ENCODE data around the gene HIC1. TPM values are rescaled to one million over a fixed set of nuclear protein-coding genes. Genes with fewer than 3 reads are reported as not detected.

Gene HIC1
- total and polyA plus RNA-seq, 2 experiments from 2014 or later: 0.17 to 0.26 TPM

DNA sequence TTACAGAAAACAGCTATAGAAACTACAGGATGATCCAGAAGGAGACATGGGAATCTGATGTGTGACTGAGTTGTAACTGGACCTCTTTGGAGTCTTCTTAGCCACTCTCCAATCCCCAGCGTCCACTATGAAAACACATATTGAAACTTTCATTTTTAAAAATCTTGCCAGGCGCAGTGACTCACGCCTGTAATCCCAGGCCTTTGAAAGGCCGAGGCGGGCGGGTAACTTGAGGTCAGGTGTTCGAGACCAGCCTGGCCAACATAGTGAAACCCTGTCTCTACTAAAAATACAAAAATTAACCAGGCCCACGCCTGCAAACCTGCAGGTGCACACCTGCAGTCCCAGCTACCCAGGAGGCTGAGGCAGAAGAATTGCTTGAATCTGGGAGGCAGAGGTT is 53.3 kb downstream of the HIC1 start (continued):
- TF ChIP-seq, protein P1, sequence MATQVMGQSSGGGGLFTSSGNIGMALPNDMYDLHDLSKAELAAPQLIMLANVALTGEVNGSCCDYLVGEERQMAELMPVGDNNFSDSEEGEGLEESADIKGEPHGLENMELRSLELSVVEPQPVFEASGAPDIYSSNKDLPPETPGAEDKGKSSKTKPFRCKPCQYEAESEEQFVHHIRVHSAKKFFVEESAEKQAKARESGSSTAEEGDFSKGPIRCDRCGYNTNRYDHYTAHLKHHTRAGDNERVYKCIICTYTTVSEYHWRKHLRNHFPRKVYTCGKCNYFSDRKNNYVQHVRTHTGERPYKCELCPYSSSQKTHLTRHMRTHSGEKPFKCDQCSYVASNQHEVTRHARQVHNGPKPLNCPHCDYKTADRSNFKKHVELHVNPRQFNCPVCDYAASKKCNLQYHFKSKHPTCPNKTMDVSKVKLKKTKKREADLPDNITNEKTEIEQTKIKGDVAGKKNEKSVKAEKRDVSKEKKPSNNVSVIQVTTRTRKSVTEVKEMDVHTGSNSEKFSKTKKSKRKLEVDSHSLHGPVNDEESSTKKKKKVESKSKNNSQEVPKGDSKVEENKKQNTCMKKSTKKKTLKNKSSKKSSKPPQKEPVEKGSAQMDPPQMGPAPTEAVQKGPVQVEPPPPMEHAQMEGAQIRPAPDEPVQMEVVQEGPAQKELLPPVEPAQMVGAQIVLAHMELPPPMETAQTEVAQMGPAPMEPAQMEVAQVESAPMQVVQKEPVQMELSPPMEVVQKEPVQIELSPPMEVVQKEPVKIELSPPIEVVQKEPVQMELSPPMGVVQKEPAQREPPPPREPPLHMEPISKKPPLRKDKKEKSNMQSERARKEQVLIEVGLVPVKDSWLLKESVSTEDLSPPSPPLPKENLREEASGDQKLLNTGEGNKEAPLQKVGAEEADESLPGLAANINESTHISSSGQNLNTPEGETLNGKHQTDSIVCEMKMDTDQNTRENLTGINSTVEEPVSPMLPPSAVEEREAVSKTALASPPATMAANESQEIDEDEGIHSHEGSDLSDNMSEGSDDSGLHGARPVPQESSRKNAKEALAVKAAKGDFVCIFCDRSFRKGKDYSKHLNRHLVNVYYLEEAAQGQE (IDR thresholded peaks at IDR 0.05; ENCODE audit: unreplicated experiment): no peak

GRCh38 chr17:2110436-2110835 is 55.5 kb downstream of the HIC1 start:
- Histone ChIP-seq H3F3A (replicated peaks; ENCODE audit: low read depth) (no peaks in the 10 kb centered on the region), H3K79me2 (replicated peaks; ENCODE audit: insufficient read depth) (no peaks in the 10 kb centered on the region; the same call in 1 of the 2 replicates), H3K27ac (ENCODE audit: low read depth) (no peak overlapping the region), H3K4me1 (ENCODE audit: insufficient read depth) (no peaks in the 10 kb centered on the region), H3K4me3 (no peak overlapping the region), H3K27me3 (ENCODE audit: insufficient read depth) (no peaks in the 10 kb centered on the region), H3K9me2 (ENCODE audit: insufficient read depth) (no peaks in the 10 kb centered on the region), H4K20me1 (replicated peaks; ENCODE audit: insufficient read depth) (no peaks in the 10 kb centered on the region), H2AFZ (no peak overlapping the region), H3K4me2 (no peak overlapping the region), H3K36me3 (ENCODE audit: insufficient read depth) (no peaks in the 10 kb centered on the region)
- H3K36me3 Mint-ChIP-seq (ENCODE audit: low read depth): no peaks in the 10 kb centered on the region
- no peak for TF ChIP-seq JUNB (IDR thresholded peaks at IDR 0.05; ENCODE audit: unreplicated experiment)
- TF ChIP-seq, protein P1 (IDR thresholded peaks at IDR 0.05; ENCODE audit: unreplicated experiment): no peak
- no peak for TF ChIP-seq ZNF331 (CRISPR knock-in tag; IDR thresholded peaks at IDR 0.05; ENCODE audit: low read depth)
- no peak for TF ChIP-seq EZH2 (IDR thresholded peaks at IDR 0.05; ENCODE audit: low read depth, unreplicated experiment)
- no peak for TF ChIP-seq CREB1 (CRISPR knock-in tag; IDR thresholded peaks at IDR 0.05; ENCODE audit: low read depth)
- peaks cover 7% of the 10 kb centered on the region; the same call in 1 of the 3 replicates for H3K4me1 Mint-ChIP-seq
- DNase-seq (ENCODE audit: low spot score) (no peak), ATAC-seq (no peak)
- H3K27me3 Mint-ChIP-seq (ENCODE audit: insufficient read depth, low read depth, poor library complexity): peaks cover 1% of the 10 kb centered on the region
- no peak overlapping the region for H3K4me3 Mint-ChIP-seq
- no peaks in the 10 kb centered on the region for H3K9me3 Mint-ChIP-seq
- no peak overlapping the region; the same call in 1 of the 2 replicates for H3K27ac Mint-ChIP-seq

- no peaks in the 10 kb centered on the region; the same call in 1 of the 2 replicates for H3K79me2 ChIP-seq (replicated peaks; ENCODE audit: insufficient read depth)
- no peaks in the 10 kb centered on the region for H3K36me3 Mint-ChIP-seq (ENCODE audit: low read depth)
- H3K27ac ChIP-seq (ENCODE audit: low read depth): no peak overlapping the region
- ATAC-seq (no peak), DNase-seq (ENCODE audit: low spot score) (no peak)
- H3K27me3 ChIP-seq (ENCODE audit: insufficient read depth): no peaks in the 10 kb centered on the region
- no peak overlapping the region for H3K4me2 ChIP-seq
- H3K27me3 Mint-ChIP-seq (ENCODE audit: insufficient read depth, low read depth, poor library complexity): peaks cover 1% of the 10 kb centered on the region
- H3K4me1 Mint-ChIP-seq: peaks cover 4% of the 10 kb centered on the region; the same call in 1 of the 3 replicates
- H3K4me3 Mint-ChIP-seq: no peak overlapping the region
- TF ChIP-seq, protein P2, sequence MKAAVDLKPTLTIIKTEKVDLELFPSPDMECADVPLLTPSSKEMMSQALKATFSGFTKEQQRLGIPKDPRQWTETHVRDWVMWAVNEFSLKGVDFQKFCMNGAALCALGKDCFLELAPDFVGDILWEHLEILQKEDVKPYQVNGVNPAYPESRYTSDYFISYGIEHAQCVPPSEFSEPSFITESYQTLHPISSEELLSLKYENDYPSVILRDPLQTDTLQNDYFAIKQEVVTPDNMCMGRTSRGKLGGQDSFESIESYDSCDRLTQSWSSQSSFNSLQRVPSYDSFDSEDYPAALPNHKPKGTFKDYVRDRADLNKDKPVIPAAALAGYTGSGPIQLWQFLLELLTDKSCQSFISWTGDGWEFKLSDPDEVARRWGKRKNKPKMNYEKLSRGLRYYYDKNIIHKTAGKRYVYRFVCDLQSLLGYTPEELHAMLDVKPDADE (IDR thresholded peaks at IDR 0.05): no peak
- TF ChIP-seq, protein P3, sequence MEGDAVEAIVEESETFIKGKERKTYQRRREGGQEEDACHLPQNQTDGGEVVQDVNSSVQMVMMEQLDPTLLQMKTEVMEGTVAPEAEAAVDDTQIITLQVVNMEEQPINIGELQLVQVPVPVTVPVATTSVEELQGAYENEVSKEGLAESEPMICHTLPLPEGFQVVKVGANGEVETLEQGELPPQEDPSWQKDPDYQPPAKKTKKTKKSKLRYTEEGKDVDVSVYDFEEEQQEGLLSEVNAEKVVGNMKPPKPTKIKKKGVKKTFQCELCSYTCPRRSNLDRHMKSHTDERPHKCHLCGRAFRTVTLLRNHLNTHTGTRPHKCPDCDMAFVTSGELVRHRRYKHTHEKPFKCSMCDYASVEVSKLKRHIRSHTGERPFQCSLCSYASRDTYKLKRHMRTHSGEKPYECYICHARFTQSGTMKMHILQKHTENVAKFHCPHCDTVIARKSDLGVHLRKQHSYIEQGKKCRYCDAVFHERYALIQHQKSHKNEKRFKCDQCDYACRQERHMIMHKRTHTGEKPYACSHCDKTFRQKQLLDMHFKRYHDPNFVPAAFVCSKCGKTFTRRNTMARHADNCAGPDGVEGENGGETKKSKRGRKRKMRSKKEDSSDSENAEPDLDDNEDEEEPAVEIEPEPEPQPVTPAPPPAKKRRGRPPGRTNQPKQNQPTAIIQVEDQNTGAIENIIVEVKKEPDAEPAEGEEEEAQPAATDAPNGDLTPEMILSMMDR (conservative IDR thresholded peaks at IDR 0.05; ENCODE audit: low read depth in 2 of 2): no peak
- TF ChIP-seq EZH2phosphoT487 (IDR thresholded peaks at IDR 0.05; ENCODE audit: unreplicated experiment): no peak
- no peaks in the 10 kb centered on the region for H4K20me1 ChIP-seq (replicated peaks; ENCODE audit: insufficient read depth)
- H3K9me2 ChIP-seq (ENCODE audit: insufficient read depth): no peaks in the 10 kb centered on the region
- no peaks in the 10 kb centered on the region for H3K4me1 ChIP-seq (ENCODE audit: insufficient read depth)
- no peaks in the 10 kb centered on the region for H3K9me3 Mint-ChIP-seq
- no peak overlapping the region for H2AFZ ChIP-seq
- H3K4me3 ChIP-seq: no peak overlapping the region
- no peaks in the 10 kb centered on the region for H3K36me3 ChIP-seq (ENCODE audit: insufficient read depth)
- no peak overlapping the region for H3K27ac Mint-ChIP-seq
- H3F3A ChIP-seq (replicated peaks; ENCODE audit: low read depth): no peaks in the 10 kb centered on the region
Measured at GRCh38 chr17:2111691-2112090, 56.8 kb downstream of the HIC1 start.

Measured in GM23338 (cell line).